Measurements from ENCODE around the gene SLC5A11.

Gene SLC5A11

DNA sequence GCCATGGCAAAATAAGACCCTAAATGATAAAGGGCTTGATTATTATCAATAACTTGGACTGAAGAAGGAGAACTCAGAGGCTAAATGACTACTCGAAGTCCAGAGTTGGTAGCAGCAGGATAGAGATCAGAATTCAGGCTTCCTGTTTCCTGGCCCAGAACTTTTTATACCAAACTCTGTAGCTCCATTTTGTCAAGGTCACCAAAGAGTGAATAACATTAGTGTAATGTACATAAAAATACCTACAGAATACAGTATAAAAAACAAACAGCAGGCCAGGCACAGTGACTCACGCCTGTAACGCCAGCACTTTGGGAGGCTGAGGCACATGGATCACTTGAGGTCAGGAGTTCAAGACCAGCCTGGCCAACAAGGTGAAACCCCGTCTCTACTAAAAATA is 90.4 kb downstream of the SLC5A11 start:
- no peak for TF ChIP-seq CTCF (IDR thresholded peaks at IDR 0.05)

- no peak for TF ChIP-seq CTCF (IDR thresholded peaks at IDR 0.05)
These were observed 93.5 kb downstream of the SLC5A11 start for GRCh38 chr16:24939224-24939623.

DNA sequence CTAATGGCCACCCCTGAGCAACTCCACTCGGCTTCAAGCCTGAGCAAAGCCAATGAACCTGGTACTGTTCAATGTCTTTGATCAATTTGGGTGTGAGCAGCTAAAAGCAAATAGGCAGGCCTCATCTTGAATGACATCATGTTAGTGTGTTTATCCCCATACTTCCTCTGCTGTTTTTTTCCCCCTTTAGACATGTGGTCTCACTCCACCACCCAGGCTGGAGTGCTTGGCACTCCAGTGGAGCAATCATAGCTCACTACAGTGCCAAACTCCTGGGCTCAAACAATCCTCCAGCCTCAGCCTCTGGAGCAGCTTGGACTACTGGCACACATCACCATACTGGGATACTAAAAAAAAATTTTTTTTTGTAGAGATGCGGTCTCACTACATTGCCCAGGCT is 94.0 kb downstream of the SLC5A11 start:
- TF ChIP-seq CTCF (IDR thresholded peaks at IDR 0.05) = no peak

GRCh38 chr16:24943471-24943870 is 97.7 kb downstream of the SLC5A11 start:
- no peak for TF ChIP-seq CTCF (IDR thresholded peaks at IDR 0.05)

- TF ChIP-seq CTCF (IDR thresholded peaks at IDR 0.05) = no peak
These were observed 98.4 kb downstream of the SLC5A11 start for GRCh38 chr16:24944206-24944605.

GRCh38 chr16:24946155-24946554 is 100.4 kb downstream of the SLC5A11 start:
- no peak for TF ChIP-seq CTCF (IDR thresholded peaks at IDR 0.05)

- TF ChIP-seq CTCF (IDR thresholded peaks at IDR 0.05) = no peak
These were observed 104.5 kb downstream of the SLC5A11 start for GRCh38 chr16:24950275-24950674.

- TF ChIP-seq CTCF (IDR thresholded peaks at IDR 0.05) = no peak
These were observed 107.5 kb downstream of the SLC5A11 start for GRCh38 chr16:24953306-24953705.

Data from LNCAP (cell line).